ENCODE results near the gene JAZF1.
"Not testable (repeated sequence)": the region's sequence is repeated elsewhere in the genome, so short reads cannot be mapped to it uniquely, and the experiment has no call there.

JAZF1 gene

GRCh38 chr7:27890205-27890849, 290.3 kb downstream of the JAZF1 start:
- no peak overlapping the region for H3K27ac ChIP-seq
- no peak for TF ChIP-seq CTCF (conservative IDR thresholded peaks at IDR 0.05)

DNA sequence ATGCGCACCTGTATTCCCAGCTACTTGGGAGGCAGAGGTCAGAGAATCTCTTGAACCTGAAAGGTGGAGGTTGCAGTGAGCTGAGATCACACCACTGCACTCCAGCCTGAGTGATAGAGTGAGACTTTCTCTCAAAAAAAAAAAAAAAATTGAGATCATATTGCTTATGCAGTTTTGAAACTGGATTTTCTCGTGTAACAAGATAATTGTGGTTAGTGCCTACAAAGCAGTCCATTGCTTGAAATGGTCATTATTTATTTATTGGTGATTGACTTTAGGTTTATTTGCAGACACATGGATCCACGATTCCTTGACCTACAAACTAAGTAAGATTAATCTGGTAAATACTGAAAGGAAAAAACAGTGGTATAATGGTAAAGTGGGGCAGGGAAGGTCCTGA, 290.8 kb downstream of the JAZF1 start:
- TF ChIP-seq CTCF (conservative IDR thresholded peaks at IDR 0.05), result no peak
- no peak overlapping the region for H3K27ac ChIP-seq

DNA sequence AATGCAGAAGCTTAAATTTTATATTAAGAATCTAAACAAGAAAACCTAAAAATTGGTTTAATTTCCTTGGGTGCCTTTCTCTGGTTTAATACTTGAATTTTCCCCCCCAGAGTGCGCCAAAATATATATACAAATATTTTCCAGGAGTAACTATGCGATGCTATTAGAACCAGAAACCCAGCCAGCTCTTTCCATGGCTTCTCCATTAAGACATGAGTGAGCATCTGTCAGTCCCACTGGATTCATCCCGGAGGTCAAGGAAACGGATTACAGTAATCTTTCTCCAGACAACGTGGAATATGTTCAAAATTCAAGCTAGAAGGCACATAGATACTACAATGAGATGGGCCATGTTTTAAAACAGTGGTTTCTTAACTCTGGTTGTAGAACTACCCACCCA, 291.9 kb downstream of the JAZF1 start:
- TF ChIP-seq CTCF (conservative IDR thresholded peaks at IDR 0.05), result no peak

GRCh38 chr7:27886710-27887109, 293.9 kb downstream of the JAZF1 start:
- not testable (repeated sequence) for H3K27ac ChIP-seq

More for the DNA sequence above, 291.9 kb downstream of the JAZF1 start:
- H3K27ac ChIP-seq, result no peak overlapping the region

GRCh38 chr7:27885652-27886051, 294.9 kb downstream of the JAZF1 start:
- no peak for TF ChIP-seq CTCF (conservative IDR thresholded peaks at IDR 0.05)
- H3K27ac ChIP-seq, result no peak overlapping the region

DNA sequence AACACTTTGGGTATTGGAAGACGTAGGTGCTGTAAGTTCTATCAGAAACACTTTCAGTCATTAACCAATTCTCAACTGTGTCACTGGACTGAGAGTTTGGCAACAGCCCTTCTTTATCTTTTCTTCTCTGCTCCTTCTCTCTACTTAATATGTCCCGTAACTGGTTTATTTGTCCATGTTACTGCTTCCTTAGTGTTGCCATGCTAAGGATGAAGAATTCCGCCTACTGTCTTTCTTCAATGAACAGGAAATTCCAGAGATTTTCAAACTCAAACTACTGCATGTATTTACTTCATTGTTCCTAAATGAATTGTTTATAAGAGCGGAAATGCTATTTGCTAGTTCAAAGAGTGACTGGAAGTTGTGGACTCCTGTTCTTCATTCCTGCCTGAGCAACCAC, 296.9 kb downstream of the JAZF1 start:
- H3K27ac ChIP-seq, result no peak overlapping the region
- no peak for TF ChIP-seq CTCF (conservative IDR thresholded peaks at IDR 0.05)

- no peak for TF ChIP-seq CTCF (conservative IDR thresholded peaks at IDR 0.05)
- no peak overlapping the region for H3K27ac ChIP-seq
Measured at GRCh38 chr7:27876756-27877155, 303.8 kb downstream of the JAZF1 start.

- no peak for TF ChIP-seq CTCF (conservative IDR thresholded peaks at IDR 0.05)
- no peak overlapping the region for H3K27ac ChIP-seq
Measured at GRCh38 chr7:27875832-27876231, 304.8 kb downstream of the JAZF1 start.
